Measurements from ENCODE around the gene ABI3BP. TPM values are rescaled to one million over a fixed set of nuclear protein-coding genes. Genes with fewer than 3 reads are reported as not detected.
A peak's percentile ranks its signal among the peaks of the same experiment; 100 is the strongest.

The ABI3BP gene
- total RNA-seq, 4 donors from 2014 or later = 6.2 to 68.7 (median 18.8) TPM

GRCh38 chr3:100737334-100737733, 255.9 kb downstream of the ABI3BP start:
- WGBS, 2 donors = 8 to 25% methylated on average over 2 of the region's 2 CpGs
- intact Hi-C loops (cut with DNase I) = no loop called here

GRCh38 chr3:100732435-100732834, 260.8 kb downstream of the ABI3BP start:
- H3K4me1 ChIP-seq = peaks cover 0 to 8% (median 0%) of the 10 kb centered on the region in 3 donors
- no peak overlapping the region for H3K4me3 ChIP-seq
- peaks cover 0 to 99% (median 7%) of the 10 kb centered on the region in 3 donors for H3K36me3 ChIP-seq
- H3K27ac ChIP-seq = no peak overlapping the region
- 88 to 92% methylated on average over 3 of the region's 3 CpGs for WGBS, 2 donors
- no peak for DNase-seq
- intact Hi-C loops (cut with DNase I) = no loop called here
- H3K9me3 ChIP-seq = no peaks in the 10 kb centered on the region
- no peak for TF ChIP-seq POLR2A (IDR thresholded peaks at IDR 0.05)
- TF ChIP-seq, protein P1, sequence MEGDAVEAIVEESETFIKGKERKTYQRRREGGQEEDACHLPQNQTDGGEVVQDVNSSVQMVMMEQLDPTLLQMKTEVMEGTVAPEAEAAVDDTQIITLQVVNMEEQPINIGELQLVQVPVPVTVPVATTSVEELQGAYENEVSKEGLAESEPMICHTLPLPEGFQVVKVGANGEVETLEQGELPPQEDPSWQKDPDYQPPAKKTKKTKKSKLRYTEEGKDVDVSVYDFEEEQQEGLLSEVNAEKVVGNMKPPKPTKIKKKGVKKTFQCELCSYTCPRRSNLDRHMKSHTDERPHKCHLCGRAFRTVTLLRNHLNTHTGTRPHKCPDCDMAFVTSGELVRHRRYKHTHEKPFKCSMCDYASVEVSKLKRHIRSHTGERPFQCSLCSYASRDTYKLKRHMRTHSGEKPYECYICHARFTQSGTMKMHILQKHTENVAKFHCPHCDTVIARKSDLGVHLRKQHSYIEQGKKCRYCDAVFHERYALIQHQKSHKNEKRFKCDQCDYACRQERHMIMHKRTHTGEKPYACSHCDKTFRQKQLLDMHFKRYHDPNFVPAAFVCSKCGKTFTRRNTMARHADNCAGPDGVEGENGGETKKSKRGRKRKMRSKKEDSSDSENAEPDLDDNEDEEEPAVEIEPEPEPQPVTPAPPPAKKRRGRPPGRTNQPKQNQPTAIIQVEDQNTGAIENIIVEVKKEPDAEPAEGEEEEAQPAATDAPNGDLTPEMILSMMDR (IDR thresholded peaks at IDR 0.05) = no peak
- no peaks in the 10 kb centered on the region for H3K27me3 ChIP-seq

More at GRCh38 chr3:100737334-100737733, 255.9 kb downstream of the ABI3BP start:
- no peaks in the 10 kb centered on the region for H3K9me3 ChIP-seq
- no peak overlapping the region for H3K4me3 ChIP-seq
- H3K36me3 ChIP-seq = peaks cover 5 to 100% (median 13%) of the 10 kb centered on the region in 3 donors
- TF ChIP-seq, protein P1 (IDR thresholded peaks at IDR 0.05) = peak in 4 of 6 experiments; percentile 8 to 46 (median 24)
- no peak for TF ChIP-seq POLR2A (IDR thresholded peaks at IDR 0.05)
- no peak overlapping the region for H3K27ac ChIP-seq
- H3K27me3 ChIP-seq = no peaks in the 10 kb centered on the region
- no peak for DNase-seq
- H3K4me1 ChIP-seq = peaks cover 0 to 8% (median 0%) of the 10 kb centered on the region in 3 donors

- no peak for TF ChIP-seq POLR2A (IDR thresholded peaks at IDR 0.05)
- TF ChIP-seq, protein P1 (IDR thresholded peaks at IDR 0.05) = no peak
- WGBS, 2 donors = 75 to 79% methylated on average over 3 of the region's 3 CpGs
- Histone ChIP-seq H3K27ac (no peak overlapping the region), H3K36me3 (peaks cover 0 to 99% (median 7%) of the 10 kb centered on the region in 3 donors), H3K27me3 (no peaks in the 10 kb centered on the region), H3K4me1 (peaks cover 0 to 8% (median 0%) of the 10 kb centered on the region in 3 donors), H3K4me3 (no peak overlapping the region), H3K9me3 (no peaks in the 10 kb centered on the region)
- intact Hi-C loops (cut with DNase I) = no loop called here
- DNase-seq = no peak
Measured at GRCh38 chr3:100730524-100730923, 262.7 kb downstream of the ABI3BP start.

DNA sequence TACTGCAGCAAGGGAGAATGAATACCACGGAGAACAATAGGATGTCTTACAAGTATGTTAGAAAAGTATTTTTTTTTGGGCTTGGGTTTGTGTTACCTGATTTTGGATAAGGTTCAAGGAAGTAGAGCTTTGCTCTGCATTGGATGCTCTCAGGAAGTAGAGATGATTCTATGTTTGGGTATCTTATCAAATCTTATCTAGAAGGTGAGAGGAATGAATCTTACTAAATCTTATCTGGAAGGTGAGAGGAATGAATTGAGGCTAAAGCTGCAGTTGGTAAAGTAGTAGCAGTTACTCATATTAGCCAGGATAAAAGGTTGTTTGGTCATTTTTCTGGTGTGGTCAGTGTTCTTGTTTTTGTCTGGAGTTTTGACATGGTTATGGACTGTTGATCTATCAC, 266.5 kb downstream of the ABI3BP start:
- H3K4me1 ChIP-seq = no peaks in the 10 kb centered on the region
- TF ChIP-seq, protein P1 (IDR thresholded peaks at IDR 0.05) = no peak
- TF ChIP-seq POLR2A (IDR thresholded peaks at IDR 0.05) = no peak
- H3K27me3 ChIP-seq = no peaks in the 10 kb centered on the region
- no peak overlapping the region for H3K4me3 ChIP-seq
- WGBS, 2 donors = 73 to 76% methylated on average over 1 of the region's 1 CpG
- H3K36me3 ChIP-seq = peaks cover 0 to 99% (median 0%) of the 10 kb centered on the region in 3 donors
- H3K9me3 ChIP-seq = no peaks in the 10 kb centered on the region
- intact Hi-C loops (cut with DNase I) = no loop called here
- no peak overlapping the region for H3K27ac ChIP-seq
- DNase-seq = no peak

DNA sequence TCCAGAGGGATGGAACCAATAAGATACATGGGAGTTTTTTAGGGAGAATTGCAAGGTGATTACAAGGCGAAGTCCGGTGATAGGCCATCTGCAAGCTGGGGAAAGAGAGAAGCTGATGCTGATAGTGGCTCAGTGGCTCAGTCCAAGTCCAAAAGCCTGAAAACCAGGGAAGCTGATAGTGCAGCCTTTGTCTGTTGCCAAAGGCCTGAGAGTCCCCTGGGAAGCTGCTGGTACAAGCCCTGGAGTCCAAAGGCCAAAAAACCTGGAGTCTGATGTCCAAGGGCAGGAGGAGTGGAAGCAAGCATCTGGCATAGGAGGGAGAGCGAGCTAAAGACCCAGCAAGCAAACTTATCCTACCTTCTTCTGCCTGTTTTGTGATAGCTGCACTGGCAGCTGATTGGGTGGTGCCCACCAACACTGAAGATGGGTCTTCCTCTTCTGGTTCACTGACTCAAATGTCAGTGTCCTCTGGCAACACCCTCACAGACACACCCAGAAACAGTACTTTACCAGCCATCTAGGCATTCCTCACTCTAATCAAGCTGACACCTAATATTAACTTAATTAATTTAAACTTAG, 267.2 kb downstream of the ABI3BP start:
- no peak for TF ChIP-seq POLR2A (IDR thresholded peaks at IDR 0.05)
- TF ChIP-seq, protein P1 (IDR thresholded peaks at IDR 0.05) = no peak

More for the DNA sequence above, 267.2 kb downstream of the ABI3BP start:
- intact Hi-C loops (cut with DNase I) = no loop called here
- 95 to 98% methylated on average over 3 of the region's 3 CpGs for WGBS, 2 donors
- Histone ChIP-seq H3K4me3 (no peak overlapping the region), H3K4me1 (no peaks in the 10 kb centered on the region), H3K36me3 (peaks cover 0 to 100% (median 0%) of the 10 kb centered on the region in 3 donors), H3K9me3 (no peaks in the 10 kb centered on the region), H3K27ac (no peak overlapping the region), H3K27me3 (no peaks in the 10 kb centered on the region)
- no peak for DNase-seq
